GM12875 (cell line): ENCODE results near the gene DIDO1.
A peak's percentile ranks its signal among the peaks of the same experiment; 100 is the strongest.

Source experiments
- H3K4me3 ChIP-seq: one replicate; pipeline ENCODE4 v1.5.1; 2011; ENCODE audit warnings: low read depth, low read length, control low read depth
- CTCF ChIP-seq: IDR thresholded peaks from 2 replicates; pipeline ENCODE4 v1.5.1; 2011; ENCODE audit warnings: low read depth, mild to moderate bottlenecking, control low read depth, inconsistent platforms, low read length, moderate library complexity, borderline replicate concordance; ENCODE audit not compliant: insufficient read depth

Gene DIDO1

GRCh38 chr20:62905536-62906117 lies 20.7 kb downstream of the DIDO1 start:
- TF ChIP-seq CTCF: no peak
- H3K4me3 ChIP-seq: no peak overlapping the region

GRCh38 chr20:62902926-62903615 lies 23.2 kb downstream of the DIDO1 start:
- TF ChIP-seq CTCF: no peak
- no peak overlapping the region for H3K4me3 ChIP-seq

- TF ChIP-seq CTCF: no peak
- H3K4me3 ChIP-seq: no peak overlapping the region
These were observed 24.4 kb downstream of the DIDO1 start for GRCh38 chr20:62901891-62902290.

- no peak for TF ChIP-seq CTCF
- no peak overlapping the region for H3K4me3 ChIP-seq
These were observed 25.4 kb downstream of the DIDO1 start for GRCh38 chr20:62900692-62901584.

- TF ChIP-seq CTCF: peak; percentile 96
- no peak overlapping the region for H3K4me3 ChIP-seq
These were observed 26.1 kb downstream of the DIDO1 start for GRCh38 chr20:62900052-62900691.

- H3K4me3 ChIP-seq: no peak overlapping the region
- TF ChIP-seq CTCF: no peak
These were observed 26.7 kb downstream of the DIDO1 start for GRCh38 chr20:62899633-62900051.
